GM10266 (cell line): ENCODE measurements around the gene PLA2G15.

Experiments
- DNase-seq: peaks from one replicate; pipeline ENCODE4 v3.0.0; 2012; ENCODE audit errors: extremely low spot score
- CTCF ChIP-seq: IDR thresholded peaks from 2 replicates; pipeline ENCODE4 v1.5.1; 2012; ENCODE audit warnings: mild to moderate bottlenecking, low read depth; ENCODE audit not compliant: control insufficient read depth, insufficient read depth; ENCODE audit errors: missing control alignments

PLA2G15 gene

GRCh38 chr16:68290450-68290849, 45.3 kb downstream of the PLA2G15 start:
- no peak for DNase-seq
- no peak for TF ChIP-seq CTCF

GRCh38 chr16:68291227-68291626, 46.1 kb downstream of the PLA2G15 start:
- no peak for TF ChIP-seq CTCF
- DNase-seq = no peak

- no peak for DNase-seq
- no peak for TF ChIP-seq CTCF
Measured at GRCh38 chr16:68292425-68292824, 47.3 kb downstream of the PLA2G15 start.

GRCh38 chr16:68296291-68296690, 51.1 kb downstream of the PLA2G15 start:
- DNase-seq = no peak

GRCh38 chr16:68296693-68297092, 51.5 kb downstream of the PLA2G15 start:
- no peak for TF ChIP-seq CTCF

More at GRCh38 chr16:68296291-68296690, 51.1 kb downstream of the PLA2G15 start:
- no peak for TF ChIP-seq CTCF

GRCh38 chr16:68297908-68298307, 52.7 kb downstream of the PLA2G15 start:
- TF ChIP-seq CTCF = no peak
- no peak for DNase-seq

More at GRCh38 chr16:68296693-68297092, 51.5 kb downstream of the PLA2G15 start:
- no peak for DNase-seq

- no peak for DNase-seq
- no peak for TF ChIP-seq CTCF
Measured at GRCh38 chr16:68298312-68298711, 53.1 kb downstream of the PLA2G15 start.
